ENCODE results near the gene GCAT.
"Not testable (repeated sequence)": the region's sequence is repeated elsewhere in the genome, so short reads cannot be mapped to it uniquely, and the experiment has no call there.

GCAT gene

GRCh38 chr22:37784829-37785495 lies 22.8 kb upstream of the GCAT start:
- no peak for DNase-seq

GRCh38 chr22:37790234-37790633 lies 17.5 kb upstream of the GCAT start:
- DNase-seq, result no peak

- no peak for DNase-seq
These were observed 15.2 kb upstream of the GCAT start for GRCh38 chr22:37792494-37792893.

GRCh38 chr22:37794376-37794775 lies 13.4 kb upstream of the GCAT start:
- no peak for DNase-seq

GRCh38 chr22:37796079-37796478 lies 11.7 kb upstream of the GCAT start:
- DNase-seq, result no peak

GRCh38 chr22:37797259-37797658 lies 10.5 kb upstream of the GCAT start:
- DNase-seq, result not testable (repeated sequence)

GRCh38 chr22:37797874-37798500 lies 9.7 kb upstream of the GCAT start:
- DNase-seq, result no peak

- DNase-seq, result not testable (repeated sequence)
These were observed 7.8 kb upstream of the GCAT start for GRCh38 chr22:37799979-37800378.

GRCh38 chr22:37801946-37802309 lies 5.8 kb upstream of the GCAT start:
- DNase-seq, result peak; percentile 84

GRCh38 chr22:37802310-37803194 lies 5.2 kb upstream of the GCAT start:
- peak; percentile 91 for DNase-seq

GRCh38 chr22:37803195-37803638 lies 4.5 kb upstream of the GCAT start:
- no peak for DNase-seq

- peak; percentile 76 for DNase-seq
These were observed 3.9 kb upstream of the GCAT start for GRCh38 chr22:37803639-37804351.

GRCh38 chr22:37804352-37804880 lies 3.3 kb upstream of the GCAT start:
- peak; percentile 61 for DNase-seq

- DNase-seq, result peak; percentile 97
These were observed 2.6 kb upstream of the GCAT start for GRCh38 chr22:37804881-37805809.

GRCh38 chr22:37805810-37806277 lies 1.9 kb upstream of the GCAT start:
- no peak for DNase-seq

- peak; percentile 60 for DNase-seq
These were observed 1.1 kb upstream of the GCAT start for GRCh38 chr22:37806409-37807333.

- no peak for DNase-seq
These were observed 542 bp downstream of the GCAT start for GRCh38 chr22:37808294-37808657.

GRCh38 chr22:37809672-37810333 lies 2.1 kb downstream of the GCAT start:
- DNase-seq, result no peak

- DNase-seq, result no peak
These were observed 4.1 kb downstream of the GCAT start for GRCh38 chr22:37811867-37812266.

Measured in eye (tissue), 1 donor.